ENCODE results near the gene CDH13.

DNA sequence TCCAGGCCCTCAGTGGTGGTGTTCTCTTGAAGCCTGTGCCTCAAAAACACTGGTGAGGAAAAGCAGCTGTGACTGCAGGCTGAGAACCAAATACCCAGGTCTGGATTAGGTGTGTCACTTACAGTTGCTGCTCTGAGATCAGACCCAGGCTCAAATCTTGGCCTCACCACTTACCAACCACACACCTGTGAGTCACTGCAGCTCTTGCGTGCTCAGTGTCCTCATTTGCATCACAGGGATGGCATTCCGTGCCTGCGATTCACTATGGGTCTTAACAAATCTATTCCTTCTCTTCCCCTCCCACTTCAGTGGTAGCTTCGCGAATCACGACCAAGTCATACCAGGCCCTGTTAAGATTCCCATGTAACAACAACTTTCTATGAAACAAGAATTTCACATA lies 947.6 kb downstream of the CDH13 start:
- TF ChIP-seq, protein P1, sequence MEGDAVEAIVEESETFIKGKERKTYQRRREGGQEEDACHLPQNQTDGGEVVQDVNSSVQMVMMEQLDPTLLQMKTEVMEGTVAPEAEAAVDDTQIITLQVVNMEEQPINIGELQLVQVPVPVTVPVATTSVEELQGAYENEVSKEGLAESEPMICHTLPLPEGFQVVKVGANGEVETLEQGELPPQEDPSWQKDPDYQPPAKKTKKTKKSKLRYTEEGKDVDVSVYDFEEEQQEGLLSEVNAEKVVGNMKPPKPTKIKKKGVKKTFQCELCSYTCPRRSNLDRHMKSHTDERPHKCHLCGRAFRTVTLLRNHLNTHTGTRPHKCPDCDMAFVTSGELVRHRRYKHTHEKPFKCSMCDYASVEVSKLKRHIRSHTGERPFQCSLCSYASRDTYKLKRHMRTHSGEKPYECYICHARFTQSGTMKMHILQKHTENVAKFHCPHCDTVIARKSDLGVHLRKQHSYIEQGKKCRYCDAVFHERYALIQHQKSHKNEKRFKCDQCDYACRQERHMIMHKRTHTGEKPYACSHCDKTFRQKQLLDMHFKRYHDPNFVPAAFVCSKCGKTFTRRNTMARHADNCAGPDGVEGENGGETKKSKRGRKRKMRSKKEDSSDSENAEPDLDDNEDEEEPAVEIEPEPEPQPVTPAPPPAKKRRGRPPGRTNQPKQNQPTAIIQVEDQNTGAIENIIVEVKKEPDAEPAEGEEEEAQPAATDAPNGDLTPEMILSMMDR (IDR thresholded peaks at IDR 0.05) = no peak
- no peak for TF ChIP-seq EP300 (IDR thresholded peaks at IDR 0.05)
